Measurements from ENCODE around the gene DIPK1B. TPM values are rescaled to one million over a fixed set of nuclear protein-coding genes. Genes with fewer than 3 reads are reported as not detected.

The DIPK1B gene
- total and polyA plus RNA-seq, 10 of the 15 experiments (the other 5 are each of a cell fraction or from before 2014, with no cell fraction given), result 0.08 to 0.28 (median 0.13) TPM; not detected in 3

DNA sequence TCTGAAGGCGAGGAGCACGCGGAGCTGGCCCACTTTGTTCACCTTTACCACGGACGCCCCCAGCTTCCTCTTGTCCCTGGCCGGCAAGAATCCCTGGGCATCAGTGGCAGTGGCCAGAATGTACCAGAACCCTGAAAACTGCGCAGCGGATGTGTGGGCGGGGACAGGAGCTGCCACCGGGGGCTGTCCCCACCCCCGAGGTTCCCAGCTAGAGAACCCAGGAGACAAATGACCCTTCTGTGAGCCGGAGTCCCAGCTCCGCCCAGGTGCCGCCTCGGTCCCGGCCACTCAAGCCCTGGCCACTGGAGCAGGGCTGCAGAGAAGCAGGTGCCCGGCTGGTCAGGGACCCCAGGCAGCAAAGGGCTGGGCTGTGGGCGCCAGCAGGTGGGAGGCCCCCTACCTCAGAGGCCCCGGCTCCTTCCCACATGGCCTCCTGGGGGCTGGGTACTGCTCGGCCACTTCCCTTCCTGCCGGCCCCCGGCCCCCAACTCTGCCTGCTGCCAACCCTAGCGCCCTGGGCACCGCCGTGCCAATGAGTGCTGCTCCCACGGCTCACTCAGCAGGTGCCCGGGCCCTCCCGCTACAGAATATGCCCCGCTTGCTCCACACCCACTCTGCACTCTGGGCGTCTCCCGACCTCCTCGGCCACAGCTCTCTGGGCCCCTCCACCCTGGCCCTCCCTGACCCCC, 29.7 kb downstream of the DIPK1B start:
- no TSS peak for BruUV-seq (replicated peaks)
- SMC1A ChIA-PET (ENCODE audit: uncharacterized antibody, unreplicated experiment), result interaction anchor here (1.0 to 2.2 kb wide), 3 partner anchors 15 to 41 kb away, joined by 3 to 7 read pairs (median 3); no protein-coding TSS in a partner anchor
- peaks cover 15% of the 10 kb centered on the region for H3K4me1 ChIP-seq (ENCODE audit: control insufficient read depth, insufficient read depth, low read length)
- intact Hi-C loops (cut with micrococcal nuclease; ENCODE audit: unreplicated experiment) (no loop called here), in situ Hi-C loops (cut with MboI) (no loop called here)
- H2AFZ ChIP-seq (ENCODE audit: control insufficient read depth, low read depth, low read length), result peak overlapping the region; percentile 44
- no peaks in the 10 kb centered on the region for H4K20me1 ChIP-seq (ENCODE audit: control insufficient read depth, insufficient read depth)
- ATAC-seq (peak; percentile 78), FAIRE-seq (no peak), DNase-seq (ENCODE audit: low read depth, low spot score) (no peak)
- H3K36me3 ChIP-seq (ENCODE audit: control insufficient read depth in 2 of 2, insufficient read depth in 2 of 2, low read length in 1 of 2), result no peaks in the 10 kb centered on the region
- H3K27me3 ChIP-seq (replicated peaks in 1 of 2; ENCODE audit: control insufficient read depth in 2 of 2, insufficient read depth in 2 of 2, low read length in 1 of 2), result peaks cover 0 to 8% of the 10 kb centered on the region in 2 experiments; a peak in 3 of 4 replicates
- H3K4me3 ChIP-seq, result peak overlapping the region; percentile 33; the same call in 1 of the 2 replicates
- POLR2A ChIA-PET, result interaction anchor here (0.6 to 2.3 kb wide), 6 partner anchors 13 to 784 kb away, joined by 3 to 15 read pairs (median 3); partner anchors contain the start of gene AGPAT2
- no peaks in the 10 kb centered on the region for H3K9me3 ChIP-seq (replicated peaks; ENCODE audit: control insufficient read depth, insufficient read depth, low read length)
- CTCF ChIA-PET, result interaction anchor here (0.6 to 1.8 kb wide), 9 partner anchors 9 to 325 kb away, joined by 3 to 7 read pairs (median 4); partner anchors contain the start of gene LCN8
- 5% methylated on average over 31 of the region's 32 CpGs for WGBS (ENCODE audit: insufficient coverage, insufficient replicate concordance, low lambda C conversion rate, missing lambda C conversion rate)
- H3K79me2 ChIP-seq (ENCODE audit: control insufficient read depth, insufficient read depth, low read length), result no peaks in the 10 kb centered on the region
- RAD21 ChIA-PET (ENCODE audit: unreplicated experiment), result interaction anchor here (0.7 to 0.9 kb wide), 5 partner anchors 12 to 293 kb away, joined by 3 to 5 read pairs (median 3); no protein-coding TSS in a partner anchor
- peak overlapping the region; percentile 79 for H3K4me2 ChIP-seq (ENCODE audit: control insufficient read depth, insufficient read depth)
- no peak overlapping the region for H3K27ac ChIP-seq (ENCODE audit: control insufficient read depth, insufficient read depth)
- no peak overlapping the region for H3K9ac ChIP-seq (ENCODE audit: control insufficient read depth, insufficient read depth, low read length)
- TF ChIP-seq ZNF24 (IDR thresholded peaks at IDR 0.05) (no peak), IKZF2 (IDR thresholded peaks at IDR 0.05) (no peak; a peak in 1 of 4 replicates), FOS (IDR thresholded peaks at IDR 0.05; ENCODE audit: borderline replicate concordance, extremely low read depth, insufficient read length) (no peak), STAT3 (IDR thresholded peaks at IDR 0.05; ENCODE audit: low read depth, low read length) (no peak), NR2C2 (IDR thresholded peaks at IDR 0.05; ENCODE audit: borderline replicate concordance, control insufficient read depth, insufficient read length, low read depth) (no peak), HCFC1 (IDR thresholded peaks at IDR 0.05; ENCODE audit: low read length) (no peak), MXI1 (IDR thresholded peaks at IDR 0.05; ENCODE audit: low read depth, low read length) (no peak)
- TF ChIP-seq, protein P1, sequence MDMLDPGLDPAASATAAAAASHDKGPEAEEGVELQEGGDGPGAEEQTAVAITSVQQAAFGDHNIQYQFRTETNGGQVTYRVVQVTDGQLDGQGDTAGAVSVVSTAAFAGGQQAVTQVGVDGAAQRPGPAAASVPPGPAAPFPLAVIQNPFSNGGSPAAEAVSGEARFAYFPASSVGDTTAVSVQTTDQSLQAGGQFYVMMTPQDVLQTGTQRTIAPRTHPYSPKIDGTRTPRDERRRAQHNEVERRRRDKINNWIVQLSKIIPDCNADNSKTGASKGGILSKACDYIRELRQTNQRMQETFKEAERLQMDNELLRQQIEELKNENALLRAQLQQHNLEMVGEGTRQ (IDR thresholded peaks at IDR 0.05; ENCODE audit: borderline replicate concordance, low read depth, low read length), result no peak
- TF ChIP-seq, protein P2, sequence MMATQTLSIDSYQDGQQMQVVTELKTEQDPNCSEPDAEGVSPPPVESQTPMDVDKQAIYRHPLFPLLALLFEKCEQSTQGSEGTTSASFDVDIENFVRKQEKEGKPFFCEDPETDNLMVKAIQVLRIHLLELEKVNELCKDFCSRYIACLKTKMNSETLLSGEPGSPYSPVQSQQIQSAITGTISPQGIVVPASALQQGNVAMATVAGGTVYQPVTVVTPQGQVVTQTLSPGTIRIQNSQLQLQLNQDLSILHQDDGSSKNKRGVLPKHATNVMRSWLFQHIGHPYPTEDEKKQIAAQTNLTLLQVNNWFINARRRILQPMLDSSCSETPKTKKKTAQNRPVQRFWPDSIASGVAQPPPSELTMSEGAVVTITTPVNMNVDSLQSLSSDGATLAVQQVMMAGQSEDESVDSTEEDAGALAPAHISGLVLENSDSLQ (IDR thresholded peaks at IDR 0.05), result no peak
- TF ChIP-seq, protein P3, sequence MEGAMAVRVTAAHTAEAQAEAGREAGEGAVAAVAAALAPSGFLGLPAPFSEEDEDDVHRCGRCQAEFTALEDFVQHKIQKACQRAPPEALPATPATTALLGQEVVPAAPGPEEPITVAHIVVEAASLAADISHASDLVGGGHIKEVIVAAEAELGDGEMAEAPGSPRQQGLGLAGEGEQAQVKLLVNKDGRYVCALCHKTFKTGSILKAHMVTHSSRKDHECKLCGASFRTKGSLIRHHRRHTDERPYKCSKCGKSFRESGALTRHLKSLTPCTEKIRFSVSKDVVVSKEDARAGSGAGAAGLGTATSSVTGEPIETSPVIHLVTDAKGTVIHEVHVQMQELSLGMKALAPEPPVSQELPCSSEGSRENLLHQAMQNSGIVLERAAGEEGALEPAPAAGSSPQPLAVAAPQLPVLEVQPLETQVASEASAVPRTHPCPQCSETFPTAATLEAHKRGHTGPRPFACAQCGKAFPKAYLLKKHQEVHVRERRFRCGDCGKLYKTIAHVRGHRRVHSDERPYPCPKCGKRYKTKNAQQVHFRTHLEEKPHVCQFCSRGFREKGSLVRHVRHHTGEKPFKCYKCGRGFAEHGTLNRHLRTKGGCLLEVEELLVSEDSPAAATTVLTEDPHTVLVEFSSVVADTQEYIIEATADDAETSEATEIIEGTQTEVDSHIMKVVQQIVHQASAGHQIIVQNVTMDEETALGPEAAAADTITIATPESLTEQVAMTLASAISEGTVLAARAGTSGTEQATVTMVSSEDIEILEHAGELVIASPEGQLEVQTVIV (IDR thresholded peaks at IDR 0.05; ENCODE audit: borderline replicate concordance, partially characterized antibody), result no peak
- TF ChIP-seq, protein P4, sequence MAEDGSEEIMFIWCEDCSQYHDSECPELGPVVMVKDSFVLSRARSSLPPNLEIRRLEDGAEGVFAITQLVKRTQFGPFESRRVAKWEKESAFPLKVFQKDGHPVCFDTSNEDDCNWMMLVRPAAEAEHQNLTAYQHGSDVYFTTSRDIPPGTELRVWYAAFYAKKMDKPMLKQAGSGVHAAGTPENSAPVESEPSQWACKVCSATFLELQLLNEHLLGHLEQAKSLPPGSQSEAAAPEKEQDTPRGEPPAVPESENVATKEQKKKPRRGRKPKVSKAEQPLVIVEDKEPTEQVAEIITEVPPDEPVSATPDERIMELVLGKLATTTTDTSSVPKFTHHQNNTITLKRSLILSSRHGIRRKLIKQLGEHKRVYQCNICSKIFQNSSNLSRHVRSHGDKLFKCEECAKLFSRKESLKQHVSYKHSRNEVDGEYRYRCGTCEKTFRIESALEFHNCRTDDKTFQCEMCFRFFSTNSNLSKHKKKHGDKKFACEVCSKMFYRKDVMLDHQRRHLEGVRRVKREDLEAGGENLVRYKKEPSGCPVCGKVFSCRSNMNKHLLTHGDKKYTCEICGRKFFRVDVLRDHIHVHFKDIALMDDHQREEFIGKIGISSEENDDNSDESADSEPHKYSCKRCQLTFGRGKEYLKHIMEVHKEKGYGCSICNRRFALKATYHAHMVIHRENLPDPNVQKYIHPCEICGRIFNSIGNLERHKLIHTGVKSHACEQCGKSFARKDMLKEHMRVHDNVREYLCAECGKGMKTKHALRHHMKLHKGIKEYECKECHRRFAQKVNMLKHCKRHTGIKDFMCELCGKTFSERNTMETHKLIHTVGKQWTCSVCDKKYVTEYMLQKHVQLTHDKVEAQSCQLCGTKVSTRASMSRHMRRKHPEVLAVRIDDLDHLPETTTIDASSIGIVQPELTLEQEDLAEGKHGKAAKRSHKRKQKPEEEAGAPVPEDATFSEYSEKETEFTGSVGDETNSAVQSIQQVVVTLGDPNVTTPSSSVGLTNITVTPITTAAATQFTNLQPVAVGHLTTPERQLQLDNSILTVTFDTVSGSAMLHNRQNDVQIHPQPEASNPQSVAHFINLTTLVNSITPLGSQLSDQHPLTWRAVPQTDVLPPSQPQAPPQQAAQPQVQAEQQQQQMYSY (CRISPR knock-in tag; IDR thresholded peaks at IDR 0.05), result no peak
- TF ChIP-seq, protein P5, sequence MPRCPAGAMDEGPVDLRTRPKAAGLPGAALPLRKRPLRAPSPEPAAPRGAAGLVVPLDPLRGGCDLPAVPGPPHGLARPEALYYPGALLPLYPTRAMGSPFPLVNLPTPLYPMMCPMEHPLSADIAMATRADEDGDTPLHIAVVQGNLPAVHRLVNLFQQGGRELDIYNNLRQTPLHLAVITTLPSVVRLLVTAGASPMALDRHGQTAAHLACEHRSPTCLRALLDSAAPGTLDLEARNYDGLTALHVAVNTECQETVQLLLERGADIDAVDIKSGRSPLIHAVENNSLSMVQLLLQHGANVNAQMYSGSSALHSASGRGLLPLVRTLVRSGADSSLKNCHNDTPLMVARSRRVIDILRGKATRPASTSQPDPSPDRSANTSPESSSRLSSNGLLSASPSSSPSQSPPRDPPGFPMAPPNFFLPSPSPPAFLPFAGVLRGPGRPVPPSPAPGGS (IDR thresholded peaks at IDR 0.05; ENCODE audit: borderline replicate concordance, insufficient read depth, low read depth, low read length, poor library complexity, severe bottlenecking), result peak; percentile 40

Measured in GM12878 (cell line).